Suppressor macrophage treated with lipopolysaccharide for 1 hour (primary cell): Measurements from ENCODE around the gene LRMDA.

ENCODE experiments used
- DNase-seq, 3 donors: peaks; one replicate each; pipeline ENCODE4 v3.0.0-alpha.2; 2020 to 2022

Gene LRMDA

GRCh38 chr10:76397181-76398042, 966.0 kb downstream of the LRMDA start:
- DNase-seq: no peak

- DNase-seq: no peak
Measured at GRCh38 chr10:76398043-76398710, 966.8 kb downstream of the LRMDA start.

DNA sequence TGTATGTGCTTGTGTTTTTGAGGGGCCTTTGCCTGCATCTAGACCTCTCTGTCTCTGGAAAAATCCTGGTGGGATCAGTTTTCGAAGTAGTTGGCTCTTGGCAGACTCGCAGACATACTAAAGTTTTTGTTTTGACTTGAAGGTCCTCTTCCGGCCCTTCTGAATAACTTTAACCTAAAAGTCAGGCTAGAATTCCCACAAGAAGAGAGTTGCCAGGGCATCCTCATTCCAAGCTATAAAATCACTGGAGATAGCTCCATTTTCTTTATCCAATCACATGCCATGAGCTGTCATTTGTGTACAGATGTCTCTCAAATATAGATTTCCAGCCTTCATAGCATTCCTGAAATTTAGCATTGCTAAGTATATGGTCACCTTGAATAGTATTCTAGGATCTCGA, 967.8 kb downstream of the LRMDA start:
- DNase-seq: no peak

DNA sequence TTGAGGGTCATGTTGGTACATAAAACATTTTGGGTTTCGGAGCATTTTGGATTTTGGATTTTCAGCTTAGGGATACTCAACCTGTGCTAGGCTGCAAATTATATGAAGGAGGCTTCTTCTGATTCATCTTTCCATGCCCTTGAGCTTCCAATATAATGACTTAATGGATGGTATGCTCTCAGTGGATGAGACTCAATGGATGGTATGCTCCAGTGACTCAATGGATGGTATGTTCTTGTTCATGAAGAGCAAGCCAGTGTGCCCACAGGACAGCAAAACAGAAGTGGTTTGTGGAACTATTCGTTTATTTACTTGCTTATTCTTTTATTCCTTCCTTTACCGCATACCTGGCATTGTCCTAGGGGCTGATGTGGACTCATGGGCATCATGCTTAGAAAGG, 969.6 kb downstream of the LRMDA start:
- no peak for DNase-seq

DNA sequence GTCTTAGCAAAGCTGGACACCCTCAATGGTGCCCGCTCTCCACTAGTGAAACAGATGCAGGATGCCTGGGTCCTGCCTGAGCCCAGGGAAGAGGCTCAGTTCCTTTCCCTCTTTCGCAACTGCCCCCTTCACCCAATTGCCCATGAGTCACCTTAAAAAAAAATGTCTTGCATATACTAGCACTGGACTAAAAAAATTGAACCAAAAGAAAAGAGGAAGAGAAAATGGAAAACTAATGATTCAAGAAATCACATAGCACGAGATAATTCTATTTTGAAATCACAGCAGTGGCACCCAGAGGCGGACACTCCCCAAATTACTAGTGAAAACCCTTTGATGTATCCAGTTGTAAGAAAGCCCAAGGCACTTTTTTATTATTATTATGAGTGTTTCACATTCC, 972.5 kb downstream of the LRMDA start:
- DNase-seq: peak; percentile 87 to 98 (median 97)

DNA sequence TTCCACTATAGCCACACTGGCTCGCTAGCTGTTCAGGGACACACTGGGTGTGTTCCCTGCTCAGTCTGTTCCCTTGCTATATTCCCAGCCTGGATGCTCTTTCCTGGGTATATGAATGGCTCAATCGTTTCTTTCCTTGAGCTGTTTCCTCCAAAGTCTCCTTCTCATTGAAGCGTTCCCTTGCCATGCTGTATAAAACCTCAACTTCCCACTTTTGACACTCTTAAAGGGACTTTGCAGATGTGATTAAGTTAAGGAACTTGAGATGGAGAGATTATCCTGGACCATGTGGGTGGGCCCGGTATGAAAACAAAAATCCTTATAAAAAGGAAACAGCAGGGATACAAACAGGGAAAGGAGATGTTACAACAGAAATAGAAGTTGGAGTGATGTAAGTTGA, 973.1 kb downstream of the LRMDA start:
- DNase-seq: peak; percentile 27 to 62 (median 54)

DNA sequence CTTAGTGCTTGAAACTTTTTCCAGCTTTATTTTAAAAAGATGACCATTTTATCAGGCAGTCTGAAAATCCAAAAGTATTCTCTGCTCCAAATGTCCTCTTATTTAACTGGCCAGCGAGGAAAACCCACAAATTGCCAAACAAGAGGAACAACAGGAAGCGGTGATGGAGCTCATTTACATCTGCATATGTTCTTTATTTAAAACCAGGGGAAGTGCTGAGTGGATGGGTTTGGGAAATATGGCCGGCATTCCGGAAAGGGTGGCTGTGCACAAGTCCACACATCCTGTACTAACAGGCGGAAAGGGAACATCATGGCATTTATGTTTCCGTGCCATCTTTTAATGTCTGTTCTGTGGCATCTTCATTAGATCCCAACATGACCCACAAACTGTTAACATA, 974.5 kb downstream of the LRMDA start:
- peak; percentile 57 to 89 (median 73) for DNase-seq

DNA sequence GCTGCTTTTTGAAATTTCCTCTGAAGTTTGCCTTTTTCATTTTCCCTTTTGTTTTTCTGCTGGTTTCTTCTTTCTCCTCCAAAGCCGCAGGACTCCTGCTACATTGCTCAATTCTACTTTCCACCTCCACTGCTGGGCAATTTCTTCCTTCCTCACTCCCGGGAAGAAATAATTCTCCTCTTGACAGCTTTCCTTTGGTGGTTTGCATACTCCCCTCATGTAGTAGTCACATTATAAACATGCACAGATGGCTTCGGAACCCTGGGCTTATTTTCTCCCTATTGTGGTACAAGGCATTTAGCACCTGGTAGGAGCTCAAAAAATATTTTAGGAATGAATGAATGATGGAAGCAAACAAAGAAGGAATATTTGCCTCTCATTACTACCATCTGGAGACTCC, 977.2 kb downstream of the LRMDA start:
- DNase-seq: peak in 2 of 3 donors; percentile 22 to 23

DNA sequence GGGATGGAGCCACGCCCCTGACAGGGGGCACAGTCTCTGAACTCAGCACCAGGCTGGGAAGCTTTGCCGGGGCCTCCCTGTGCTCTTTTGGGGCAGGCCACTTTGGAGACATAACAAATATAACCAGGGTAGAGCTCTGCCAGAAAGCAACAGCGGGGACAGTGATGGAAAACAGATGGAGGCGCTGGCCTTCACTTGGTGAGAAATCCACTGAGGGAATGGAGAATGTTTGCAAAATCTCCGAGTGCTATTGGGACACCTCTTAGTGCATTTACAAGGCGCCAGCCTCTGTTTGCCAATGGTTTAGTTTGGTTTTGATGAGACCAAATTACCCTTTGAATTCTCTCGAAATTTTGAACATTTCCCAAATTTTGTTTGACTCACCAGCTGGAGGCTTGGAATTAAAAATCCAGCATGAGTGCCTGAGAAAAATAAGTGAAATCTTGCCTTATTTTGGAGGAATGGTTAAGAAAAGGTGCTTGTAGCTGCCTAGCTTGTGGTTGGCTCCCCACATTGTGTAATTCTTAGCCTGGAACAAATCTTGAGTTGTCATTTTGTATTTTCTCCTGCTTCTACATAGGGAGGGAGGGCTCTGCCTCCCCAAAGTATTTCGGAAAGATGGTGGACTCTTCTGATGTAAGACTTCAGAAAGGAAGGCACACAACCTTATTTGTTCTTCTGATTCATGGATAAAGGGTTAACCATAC, 980.5 kb downstream of the LRMDA start:
- no peak for DNase-seq

DNA sequence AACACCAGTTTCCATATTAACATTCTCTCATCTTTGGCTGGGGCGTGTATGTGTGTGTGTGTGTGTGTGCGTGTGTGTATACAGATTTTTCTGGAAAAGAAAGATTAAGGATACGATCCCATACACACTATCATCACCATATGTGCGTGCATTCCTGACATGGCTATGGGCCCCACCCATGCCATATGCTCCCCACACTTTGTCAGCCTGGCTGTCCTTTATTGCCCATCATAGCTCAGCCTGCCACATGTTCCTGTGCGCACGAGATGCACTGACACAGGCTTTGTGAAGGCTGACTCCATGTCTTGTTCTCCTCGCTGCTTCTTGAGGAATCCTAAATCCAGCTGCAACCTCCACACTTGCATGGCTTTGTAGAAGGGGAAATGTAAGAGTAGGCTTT, 984.1 kb downstream of the LRMDA start:
- no peak for DNase-seq

DNA sequence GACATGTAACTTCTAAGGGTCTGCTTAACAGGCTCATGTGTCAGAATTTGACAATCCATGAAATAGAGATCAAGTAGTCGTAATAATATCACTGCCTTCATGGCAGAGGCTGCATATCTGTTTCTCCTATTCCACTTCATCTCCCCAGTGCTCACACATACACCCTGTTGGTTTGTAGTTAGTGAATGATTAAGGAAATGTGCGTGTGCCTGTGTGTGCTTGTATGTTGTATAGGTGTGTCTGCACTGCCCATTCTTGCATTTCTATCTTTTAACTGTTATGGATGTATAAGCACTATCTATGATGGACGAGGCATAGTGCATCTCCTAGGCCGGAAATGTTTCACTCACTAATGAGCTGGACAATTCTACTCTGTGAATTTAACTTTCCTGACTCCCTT, 985.2 kb downstream of the LRMDA start:
- no peak for DNase-seq

GRCh38 chr10:76420725-76421124, 989.3 kb downstream of the LRMDA start:
- DNase-seq: no peak

GRCh38 chr10:76422769-76423168, 991.3 kb downstream of the LRMDA start:
- no peak for DNase-seq

DNA sequence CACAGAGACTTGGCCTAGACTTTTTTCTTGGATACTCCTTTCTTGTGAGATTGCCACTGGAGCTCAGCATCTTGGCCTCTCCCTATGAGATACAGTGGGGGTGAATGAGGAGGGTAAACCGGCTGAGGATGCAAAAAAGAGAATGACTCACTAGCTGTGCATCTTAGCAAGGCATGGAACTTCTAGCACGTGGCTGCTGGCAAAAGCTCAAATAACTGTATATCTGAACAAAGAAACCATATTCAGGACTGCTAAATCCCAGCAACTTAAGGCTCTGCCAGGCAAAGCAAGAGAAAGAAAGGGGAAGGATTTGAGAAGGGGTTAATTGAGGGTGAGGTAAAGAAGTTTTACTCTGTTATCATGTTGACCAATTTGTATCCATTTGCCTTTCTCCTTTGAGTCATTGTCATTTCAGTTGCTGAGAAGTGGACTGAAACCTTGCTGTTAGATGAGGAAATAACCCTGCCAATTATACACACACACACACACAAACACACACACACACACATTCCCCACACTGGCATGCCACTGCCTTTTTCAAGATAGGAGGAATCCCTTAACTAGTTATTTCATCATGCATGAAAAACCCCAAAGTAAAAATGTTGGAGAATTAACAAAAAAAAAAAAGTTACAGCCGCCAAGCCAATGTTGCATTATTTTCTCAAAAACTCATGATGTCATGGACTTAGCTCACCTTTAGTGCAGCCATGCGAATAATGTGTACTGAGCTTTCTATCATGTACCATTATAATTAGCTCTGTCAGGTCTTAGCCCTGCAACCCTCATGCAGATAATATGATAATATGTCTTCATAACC, 997.3 kb downstream of the LRMDA start:
- DNase-seq: peak; percentile 66 to 85 (median 78)

GRCh38 chr10:76429368-76430060, 998.1 kb downstream of the LRMDA start:
- DNase-seq: peak; percentile 50 to 58 (median 56)

GRCh38 chr10:76430061-76430645, 998.7 kb downstream of the LRMDA start:
- DNase-seq: peak; percentile 32 to 67 (median 52)

DNA sequence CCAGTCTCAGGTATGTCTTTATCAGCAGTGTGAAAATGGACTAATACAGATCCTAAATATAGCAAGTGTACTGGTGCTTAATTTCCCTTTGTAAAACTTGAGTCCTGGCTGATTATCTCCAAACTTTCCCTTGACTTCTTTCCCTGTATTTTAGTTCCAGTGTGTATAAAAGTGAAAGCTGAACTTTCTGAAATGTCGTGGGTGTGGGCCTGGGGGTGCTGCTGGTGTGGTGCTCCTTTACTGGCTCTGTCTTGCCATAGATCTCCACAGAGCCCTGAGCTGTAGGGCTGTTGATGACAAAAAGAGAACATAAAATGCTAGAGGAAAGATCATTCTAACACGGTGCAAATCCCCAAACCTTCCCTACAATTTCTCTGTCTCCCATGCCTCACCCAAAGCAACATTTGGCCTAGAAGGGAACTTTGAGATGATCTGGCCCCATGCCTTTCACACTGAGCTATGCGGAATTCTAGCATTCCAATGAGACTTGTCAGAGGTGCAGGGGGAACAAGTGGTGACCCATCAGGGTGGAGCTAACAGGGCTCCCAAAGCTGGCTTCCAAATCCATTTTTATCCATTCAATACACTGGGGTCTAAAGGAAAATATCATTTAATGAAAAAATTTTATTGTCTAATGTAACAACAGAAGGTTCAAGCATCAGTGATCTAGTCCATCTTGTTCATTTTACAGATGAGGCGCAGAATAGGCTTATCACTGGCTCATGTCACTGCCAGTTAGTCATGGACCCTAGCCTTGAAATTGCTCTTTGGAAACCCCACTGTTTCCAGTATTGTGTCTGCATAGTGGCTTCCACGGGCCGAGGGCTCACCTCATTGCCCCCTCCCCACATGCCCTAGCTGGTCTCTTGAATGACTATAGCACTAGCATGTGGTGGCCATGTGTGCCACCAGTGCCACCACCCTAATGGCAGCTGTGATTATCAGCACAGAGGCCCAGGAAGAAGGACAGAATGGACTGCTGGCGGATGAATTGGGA, 1000.9 kb downstream of the LRMDA start:
- DNase-seq: no peak

DNA sequence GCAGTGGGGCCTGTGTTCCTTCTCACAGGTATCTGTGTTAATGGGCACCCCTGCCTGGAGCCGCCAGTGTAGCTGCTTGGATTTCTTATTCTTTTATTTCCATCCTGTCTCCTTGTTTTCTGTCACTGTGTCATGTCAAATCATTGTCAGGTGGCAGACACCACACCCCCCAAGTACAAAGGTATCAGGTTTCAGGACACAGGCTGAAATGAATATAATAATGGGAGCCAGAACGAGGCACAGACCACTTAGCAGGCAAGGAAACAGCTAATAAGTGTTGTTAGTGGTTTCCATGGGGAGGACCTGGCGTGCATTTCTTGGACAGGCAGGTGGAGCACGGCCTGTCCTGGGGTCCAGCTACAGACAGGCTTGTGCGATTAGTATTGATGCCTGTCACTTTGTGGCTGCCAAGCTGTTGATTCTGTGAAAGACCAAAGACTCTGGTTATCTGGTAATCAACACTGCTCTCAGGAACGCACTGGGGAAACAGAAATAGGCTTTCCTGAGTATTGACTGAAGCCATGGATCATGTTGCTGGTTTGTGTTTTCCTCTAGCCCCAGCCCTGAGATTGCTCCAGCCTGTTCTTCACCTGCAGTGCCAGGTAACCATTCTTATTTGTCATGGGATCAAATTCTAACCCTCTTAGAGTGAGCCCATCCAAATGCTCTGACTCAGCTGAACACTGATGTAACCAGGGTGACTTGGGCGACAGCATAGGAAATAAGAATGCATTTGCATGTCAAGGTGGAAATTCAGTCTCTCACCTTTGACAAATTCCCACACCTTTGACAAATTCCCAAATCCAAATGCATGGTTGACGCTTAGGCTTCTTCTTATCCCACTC, 1002.0 kb downstream of the LRMDA start:
- DNase-seq: no peak

- peak; percentile 33 to 57 (median 42) for DNase-seq
Measured at GRCh38 chr10:76435157-76435556, 1003.7 kb downstream of the LRMDA start.
